NCI-H2107 (cell line): Measurements from ENCODE around the gene TEAD1.

Source experiments
- DNase-seq: peaks from one replicate; lab custom pipeline; 2025; lab: John Stamatoyannopoulos, UW

The TEAD1 gene

GRCh38 chr11:12989428-12990161, 315.4 kb downstream of the TEAD1 start:
- DNase-seq = no peak

DNA sequence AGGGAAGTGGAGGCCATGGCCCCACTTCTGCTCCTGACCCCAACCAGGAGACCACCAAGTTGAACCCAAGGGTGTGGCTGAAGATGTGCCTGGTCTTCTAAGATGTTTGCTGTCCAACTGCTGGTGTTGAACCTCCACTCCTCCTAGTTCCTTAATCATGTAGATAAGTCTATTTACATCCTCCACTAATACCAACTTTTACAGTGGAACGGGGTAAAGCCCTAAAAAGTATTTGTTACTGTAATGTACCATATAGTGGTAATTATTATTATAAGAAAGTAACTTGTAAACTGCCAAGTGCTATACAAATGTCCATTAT, 315.9 kb downstream of the TEAD1 start:
- no peak for DNase-seq

DNA sequence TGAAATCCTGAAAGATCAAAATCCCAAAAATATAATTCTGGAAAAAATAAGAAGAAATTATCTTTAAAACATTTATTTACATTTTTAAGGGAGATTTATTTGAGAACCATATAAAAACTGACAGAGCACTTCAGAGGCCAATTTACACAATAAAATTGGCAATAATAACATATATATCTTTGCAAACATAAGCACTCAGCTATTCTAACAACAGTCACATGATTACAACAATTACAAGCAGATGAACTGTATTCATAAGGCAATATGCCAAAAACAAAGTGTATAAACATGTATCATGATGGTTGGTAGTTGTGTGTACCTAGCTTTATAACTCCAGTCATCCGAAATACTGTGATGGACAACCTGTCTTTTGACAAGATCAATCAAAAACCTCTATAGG, 317.2 kb downstream of the TEAD1 start:
- no peak for DNase-seq

DNA sequence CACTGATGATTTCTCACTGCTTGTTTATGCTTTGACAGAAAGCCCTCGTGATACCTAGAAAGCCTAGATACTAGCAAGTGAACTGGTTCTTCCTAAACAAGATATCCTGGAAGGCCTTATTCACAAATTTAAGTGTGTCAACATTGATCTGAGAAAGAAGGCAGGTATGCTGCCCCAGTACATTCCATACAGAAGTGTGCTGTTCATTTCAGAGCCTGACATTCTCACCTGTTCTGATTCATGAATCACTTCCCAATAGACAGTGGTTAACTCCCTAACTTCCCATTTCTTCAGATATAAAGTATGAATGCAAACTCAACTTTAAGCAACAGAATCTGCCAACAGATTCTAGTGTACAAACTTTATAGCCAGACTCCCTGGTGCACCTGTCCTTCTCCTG, 319.4 kb downstream of the TEAD1 start:
- DNase-seq = no peak
